A549 (cell line): Measurements from ENCODE around the gene P4HA2.

Experiments
- CTCF ChIP-seq: fragments of >200 bp; sonication (Bioruptor Twin); formaldehyde crosslinking; IDR thresholded peaks from 3 replicates; pipeline ENCODE4 v1.5.1; 2016
- KDM5A ChIP-seq: fragments of 200-600 bp; sonication (generic); IDR thresholded peaks from 2 replicates; pipeline ENCODE4 v1.6.1; 2016; ENCODE audit warnings: antibody characterized with exemption, mild to moderate bottlenecking
- POLR2A ChIP-seq: IDR thresholded peaks from 2 replicates; pipeline ENCODE4 v1.6.1; 2012; ENCODE audit warnings: mild to moderate bottlenecking, low read length
- RARB ChIP-seq: fragments of 250-450 bp; sonication (Bioruptor Pico); IDR thresholded peaks from 2 replicates; pipeline ENCODE4 v1.8.0; 2021; ENCODE audit warnings: mild to moderate bottlenecking, moderate library complexity

- no peak for TF ChIP-seq RARB
- no peak for TF ChIP-seq POLR2A
- no peak for TF ChIP-seq KDM5A
- TF ChIP-seq CTCF = no peak
Observed at GRCh38 chr5:132268769-132269551, 41.3 kb upstream of the P4HA2 start.
